ENCODE results near the gene SRGAP3.

- no peak for TF ChIP-seq POLR2A (IDR thresholded peaks at IDR 0.05; ENCODE audit: low read depth, low read length)
- no peak for TF ChIP-seq TAF1 (IDR thresholded peaks at IDR 0.05; ENCODE audit: borderline replicate concordance, low read depth, low read length)
- TF ChIP-seq POLR2AphosphoS5 (IDR thresholded peaks at IDR 0.05; ENCODE audit: low read depth, low read length): no peak
Measured at GRCh38 chr3:9270704-9271103, 21.3 kb upstream of the SRGAP3 start.
